Spinal cord (tissue), 10 donors: ENCODE data around the gene BUB1B. TPM values are rescaled to one million over a fixed set of nuclear protein-coding genes. Genes with fewer than 3 reads are reported as not detected.

Experiments used
- DNase-seq, 6 donors: peaks; one replicate each; pipeline versions ENCODE4 v3.0.0 to v3.0.0-alpha.2; 2013 to 2015; ENCODE audit warnings: low spot score in 6 of 6, low read depth in 4 of 6
- H3K27ac ChIP-seq: one replicate; pipeline ENCODE4 v1.5.1; 2013; ENCODE audit warnings: low read depth, low read length, control low read depth
- H3K27me3 ChIP-seq: one replicate; pipeline ENCODE4 v1.6.1; 2013; ENCODE audit warnings: low read length; ENCODE audit not compliant: control insufficient read depth, insufficient read depth
- H3K36me3 ChIP-seq: one replicate; pipeline ENCODE4 v1.6.1; 2013; ENCODE audit warnings: low read length; ENCODE audit not compliant: control insufficient read depth, insufficient read depth
- H3K4me1 ChIP-seq: one replicate; pipeline ENCODE4 v1.6.1; 2013; ENCODE audit warnings: low read length; ENCODE audit not compliant: control insufficient read depth, insufficient read depth
- H3K4me3 ChIP-seq: one replicate; pipeline ENCODE4 v1.5.1; 2013; ENCODE audit warnings: low read depth, low read length, control low read depth
- H3K9me3 ChIP-seq: one replicate; pipeline ENCODE4 v1.6.1; 2013; ENCODE audit warnings: low read length; ENCODE audit not compliant: control insufficient read depth, insufficient read depth
- WGBS: methylation state at CpG from one replicate; pipeline ENCODE4 v1.1.5; 2013; ENCODE audit warnings: missing lambda C conversion rate; ENCODE audit not compliant: insufficient coverage; 5-methylcytosine and 5-hydroxymethylcytosine counted together
- polyA plus RNA-seq, 2 donors: library from polyadenylated mRNA; unstranded; fragments of 120-200 nt; gene quantifications; one replicate each; pipeline ENCODE4 v1.2.1, GENCODE V29; 2013; ENCODE audit not compliant: insufficient read length in 2 of 2
- total RNA-seq, 2 donors: library from RNA; depleted of rRNA in 1 of 2; stranded (reverse); fragments of 120-200 nt in 1 of 2; fragments of >200 nt in 1 of 2; gene quantifications; one replicate each; pipeline versions ENCODE4 v1.2.3 to v1.2.4, GENCODE V29; 2013 to 2014
- donor health status: healthy.

BUB1B gene
- total and polyA plus RNA-seq, 4 donors = 16.2 to 26.5 (median 20.5) TPM

DNA sequence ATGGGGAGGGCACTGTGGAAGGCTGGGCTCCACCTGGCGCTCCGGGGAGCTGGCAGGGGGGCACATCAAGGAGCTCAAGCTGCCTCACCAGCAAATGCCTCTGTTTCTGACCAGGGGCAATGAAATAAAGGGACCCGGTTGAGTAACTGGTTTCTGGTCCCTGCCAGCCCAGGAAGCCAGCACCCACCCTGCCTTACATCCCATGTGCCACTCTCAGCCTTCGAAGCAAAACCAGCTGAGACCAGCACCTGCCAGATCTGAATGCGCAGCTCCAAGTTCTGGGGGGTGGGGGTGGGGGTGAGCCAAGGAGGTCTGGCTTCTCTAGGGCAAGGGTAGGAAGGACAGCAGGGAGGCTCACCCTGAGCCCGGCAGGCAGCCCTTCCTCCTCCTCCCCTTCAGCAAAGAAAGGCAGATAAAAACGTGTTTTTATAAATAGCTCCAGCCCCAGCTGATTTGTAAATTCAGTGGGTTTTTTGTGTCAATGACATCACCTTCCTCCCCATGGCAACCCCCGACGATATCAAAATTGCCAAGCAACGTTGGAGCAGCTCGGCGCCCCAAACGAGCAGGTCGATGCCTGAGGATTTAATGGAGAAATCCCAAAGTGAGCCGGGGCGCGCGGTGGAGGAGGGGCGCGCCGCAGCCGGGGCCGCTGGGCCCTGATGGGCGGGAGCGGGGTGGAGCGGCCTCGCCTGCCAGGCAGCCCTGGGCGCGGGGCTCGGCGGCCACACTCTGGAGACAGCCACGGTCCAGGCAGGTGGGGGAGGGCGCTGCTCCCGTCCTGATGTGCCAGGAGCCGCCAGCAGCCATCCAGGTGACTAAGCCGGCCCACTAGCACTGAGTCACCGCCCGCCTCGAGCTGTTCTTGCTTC is 77.9 kb downstream of the BUB1B start, which contains the start of gene PAK6:
Gene PAK6 (plus strand): TSS at position 532 of the 872 bp plus-strand sequence. CDS start 25,723 bp downstream, outside the sequence.
- DNase-seq = peak in 2 of 6 donors; percentile 78 to 82
- Histone ChIP-seq H3K4me3 (peak within 1 kb of the TSS; percentile 24), H3K27ac (no peak within 1 kb of the TSS), H3K4me1 (peaks cover 46% of the 10 kb centered on the region), H3K27me3 (peaks cover 3% of the 10 kb centered on the region), H3K36me3 (peaks cover 8% of the 10 kb centered on the region), H3K9me3 (no peaks in the 10 kb centered on the region)
- WGBS = 3% methylated on average over 32 of the region's 39 CpGs

DNA sequence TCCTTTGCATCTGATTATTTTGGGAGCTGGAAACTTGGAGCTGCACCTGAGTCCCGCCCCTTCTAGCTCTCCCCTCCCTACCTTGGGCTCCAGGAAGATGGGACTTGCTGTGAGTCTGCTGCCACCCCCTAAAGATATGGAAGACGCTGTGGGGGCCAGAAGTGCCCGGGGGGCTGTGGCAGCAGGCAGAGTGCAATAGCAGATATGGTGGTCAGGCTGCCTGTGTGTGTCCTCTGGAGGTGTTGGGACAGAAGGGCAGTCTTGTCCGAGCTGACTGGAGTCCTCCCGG is 78.5 kb downstream of the BUB1B start:
- H3K4me1 ChIP-seq = peaks cover 42% of the 10 kb centered on the region
- 14% methylated on average over 4 of the region's 5 CpGs for WGBS
- H3K9me3 ChIP-seq = no peaks in the 10 kb centered on the region
- peaks cover 3% of the 10 kb centered on the region for H3K27me3 ChIP-seq
- no peak for DNase-seq
- H3K4me3 ChIP-seq = peak overlapping the region; percentile 24
- H3K36me3 ChIP-seq = peaks cover 6% of the 10 kb centered on the region
- no peak overlapping the region for H3K27ac ChIP-seq

GRCh38 chr15:40239693-40240618 is 79.1 kb downstream of the BUB1B start:
- 54% methylated on average over 18 of the region's 19 CpGs for WGBS
- peak overlapping the region; percentile 24 for H3K4me3 ChIP-seq
- no peak overlapping the region for H3K27ac ChIP-seq
- H3K4me1 ChIP-seq = peaks cover 42% of the 10 kb centered on the region
- H3K9me3 ChIP-seq = no peaks in the 10 kb centered on the region
- peak in 1 of 6 donors; percentile 28 for DNase-seq
- peaks cover 6% of the 10 kb centered on the region for H3K36me3 ChIP-seq
- peaks cover 3% of the 10 kb centered on the region for H3K27me3 ChIP-seq

GRCh38 chr15:40240619-40241221 is 79.9 kb downstream of the BUB1B start:
- Histone ChIP-seq H3K27ac (no peak overlapping the region), H3K9me3 (no peaks in the 10 kb centered on the region), H3K4me1 (peaks cover 42% of the 10 kb centered on the region), H3K4me3 (no peak overlapping the region), H3K27me3 (peaks cover 3% of the 10 kb centered on the region), H3K36me3 (peaks cover 6% of the 10 kb centered on the region)
- 89% methylated on average over 6 of the region's 10 CpGs for WGBS
- no peak for DNase-seq

- DNase-seq = no peak
- peaks cover 47% of the 10 kb centered on the region for H3K4me1 ChIP-seq
- peaks cover 3% of the 10 kb centered on the region for H3K27me3 ChIP-seq
- H3K4me3 ChIP-seq = no peak overlapping the region
- 88% methylated on average over 14 of the region's 14 CpGs for WGBS
- no peak overlapping the region for H3K27ac ChIP-seq
- no peaks in the 10 kb centered on the region for H3K9me3 ChIP-seq
- peaks cover 6% of the 10 kb centered on the region for H3K36me3 ChIP-seq
These were observed 80.7 kb downstream of the BUB1B start for GRCh38 chr15:40241269-40242212.

DNA sequence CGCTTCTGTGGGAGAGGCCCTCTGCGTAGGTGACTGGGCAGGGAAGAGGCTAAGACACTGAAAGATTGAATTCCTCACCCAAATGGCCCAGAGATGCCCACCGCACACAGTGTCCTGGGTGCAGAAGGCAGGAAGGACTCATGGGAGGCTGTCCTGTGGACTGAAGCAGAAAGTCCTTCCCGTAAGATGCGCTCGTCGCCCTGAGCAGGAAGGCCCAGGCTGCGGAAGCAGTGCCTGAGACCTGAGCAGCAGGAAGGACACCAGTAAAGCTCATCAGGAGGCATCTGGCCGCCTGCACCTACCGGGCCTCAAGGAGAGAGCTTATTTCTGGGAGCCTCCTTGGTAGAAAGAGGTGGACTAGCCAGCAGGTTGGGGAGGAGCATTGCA is 81.3 kb downstream of the BUB1B start:
- DNase-seq = no peak
- Histone ChIP-seq H3K27ac (no peak overlapping the region), H3K27me3 (peaks cover 3% of the 10 kb centered on the region), H3K36me3 (peaks cover 6% of the 10 kb centered on the region), H3K4me1 (peaks cover 51% of the 10 kb centered on the region), H3K9me3 (no peaks in the 10 kb centered on the region), H3K4me3 (no peak overlapping the region)
- 95% methylated on average over 10 of the region's 10 CpGs for WGBS

- Histone ChIP-seq H3K36me3 (peaks cover 8% of the 10 kb centered on the region), H3K9me3 (no peaks in the 10 kb centered on the region), H3K4me3 (no peak overlapping the region), H3K27me3 (peaks cover 3% of the 10 kb centered on the region), H3K4me1 (peaks cover 51% of the 10 kb centered on the region), H3K27ac (no peak overlapping the region)
- WGBS = 89% methylated on average over 5 of the region's 5 CpGs
- DNase-seq = no peak
These were observed 81.7 kb downstream of the BUB1B start for GRCh38 chr15:40242601-40243000.

- peaks cover 3% of the 10 kb centered on the region for H3K27me3 ChIP-seq
- WGBS = 97% methylated on average over 6 of the region's 9 CpGs
- no peak overlapping the region for H3K27ac ChIP-seq
- no peaks in the 10 kb centered on the region for H3K9me3 ChIP-seq
- peaks cover 49% of the 10 kb centered on the region for H3K4me1 ChIP-seq
- peaks cover 8% of the 10 kb centered on the region for H3K36me3 ChIP-seq
- no peak for DNase-seq
- H3K4me3 ChIP-seq = no peak overlapping the region
These were observed 82.4 kb downstream of the BUB1B start for GRCh38 chr15:40243126-40243810.
